Liver (tissue), 2 donors: ENCODE results near the gene KLHDC7A.

Experiments
- RAD21 ChIP-seq, 2 donors: IDR thresholded peaks; 2 replicates each; pipeline ENCODE4 v1.6.1; 2016; ENCODE audit warnings: antibody characterized with exemption in 2 of 2, mild to moderate bottlenecking in 2 of 2
- RXRA ChIP-seq, 2 donors: IDR thresholded peaks; 2 replicates each; pipeline ENCODE4 v1.6.1; 2017 to 2018; ENCODE audit warnings: antibody characterized with exemption in 2 of 2, mild to moderate bottlenecking in 1 of 2
- YY1 ChIP-seq: IDR thresholded peaks from 2 replicates; pipeline ENCODE4 v1.6.1; 2016; ENCODE audit warnings: antibody characterized with exemption, mild to moderate bottlenecking
- donor health status: healthy.

DNA sequence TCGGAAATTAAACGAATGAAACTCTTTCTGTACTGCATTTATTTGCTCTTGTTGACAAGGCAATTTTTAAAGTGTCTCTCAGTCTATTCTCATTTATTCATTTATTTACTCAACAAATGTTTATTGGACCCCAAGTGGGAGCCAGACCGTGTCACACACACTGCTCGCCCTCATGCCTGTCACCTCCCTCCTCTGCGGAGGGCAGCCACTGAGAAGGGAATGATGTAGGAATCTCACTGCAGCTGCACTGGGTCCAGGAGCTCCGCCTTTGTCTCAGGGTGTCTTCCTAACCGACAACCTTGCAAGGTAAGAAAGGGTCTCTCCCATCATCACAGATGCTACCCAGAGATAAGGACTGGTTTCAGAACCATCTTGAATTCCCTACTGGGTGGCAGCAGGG is 14.1 kb upstream of the KLHDC7A start:
- no peak for TF ChIP-seq RAD21 (IDR thresholded peaks at IDR 0.05)
- no peak for TF ChIP-seq YY1
- no peak for TF ChIP-seq RXRA (IDR thresholded peaks at IDR 0.05)
